Activated CD4-positive, CD25-positive, alpha-beta regulatory T cell treated with anti-CD3 and anti-CD28 coated beads, Interleukin-2, amount 50 U/mL, for 24 hours (primary cell): ENCODE measurements around the gene TLR6.

ENCODE experiments used
- ATAC-seq, 2 donors: fragments of 150-1000 bp; cut with Tn5 transposase; one replicate each; pipeline ENCODE4 v1.10.0; 2021; ENCODE audit warnings: mild to moderate bottlenecking in 1 of 2, moderate library complexity in 1 of 2

The TLR6 gene, protein sequence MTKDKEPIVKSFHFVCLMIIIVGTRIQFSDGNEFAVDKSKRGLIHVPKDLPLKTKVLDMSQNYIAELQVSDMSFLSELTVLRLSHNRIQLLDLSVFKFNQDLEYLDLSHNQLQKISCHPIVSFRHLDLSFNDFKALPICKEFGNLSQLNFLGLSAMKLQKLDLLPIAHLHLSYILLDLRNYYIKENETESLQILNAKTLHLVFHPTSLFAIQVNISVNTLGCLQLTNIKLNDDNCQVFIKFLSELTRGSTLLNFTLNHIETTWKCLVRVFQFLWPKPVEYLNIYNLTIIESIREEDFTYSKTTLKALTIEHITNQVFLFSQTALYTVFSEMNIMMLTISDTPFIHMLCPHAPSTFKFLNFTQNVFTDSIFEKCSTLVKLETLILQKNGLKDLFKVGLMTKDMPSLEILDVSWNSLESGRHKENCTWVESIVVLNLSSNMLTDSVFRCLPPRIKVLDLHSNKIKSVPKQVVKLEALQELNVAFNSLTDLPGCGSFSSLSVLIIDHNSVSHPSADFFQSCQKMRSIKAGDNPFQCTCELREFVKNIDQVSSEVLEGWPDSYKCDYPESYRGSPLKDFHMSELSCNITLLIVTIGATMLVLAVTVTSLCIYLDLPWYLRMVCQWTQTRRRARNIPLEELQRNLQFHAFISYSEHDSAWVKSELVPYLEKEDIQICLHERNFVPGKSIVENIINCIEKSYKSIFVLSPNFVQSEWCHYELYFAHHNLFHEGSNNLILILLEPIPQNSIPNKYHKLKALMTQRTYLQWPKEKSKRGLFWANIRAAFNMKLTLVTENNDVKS

DNA sequence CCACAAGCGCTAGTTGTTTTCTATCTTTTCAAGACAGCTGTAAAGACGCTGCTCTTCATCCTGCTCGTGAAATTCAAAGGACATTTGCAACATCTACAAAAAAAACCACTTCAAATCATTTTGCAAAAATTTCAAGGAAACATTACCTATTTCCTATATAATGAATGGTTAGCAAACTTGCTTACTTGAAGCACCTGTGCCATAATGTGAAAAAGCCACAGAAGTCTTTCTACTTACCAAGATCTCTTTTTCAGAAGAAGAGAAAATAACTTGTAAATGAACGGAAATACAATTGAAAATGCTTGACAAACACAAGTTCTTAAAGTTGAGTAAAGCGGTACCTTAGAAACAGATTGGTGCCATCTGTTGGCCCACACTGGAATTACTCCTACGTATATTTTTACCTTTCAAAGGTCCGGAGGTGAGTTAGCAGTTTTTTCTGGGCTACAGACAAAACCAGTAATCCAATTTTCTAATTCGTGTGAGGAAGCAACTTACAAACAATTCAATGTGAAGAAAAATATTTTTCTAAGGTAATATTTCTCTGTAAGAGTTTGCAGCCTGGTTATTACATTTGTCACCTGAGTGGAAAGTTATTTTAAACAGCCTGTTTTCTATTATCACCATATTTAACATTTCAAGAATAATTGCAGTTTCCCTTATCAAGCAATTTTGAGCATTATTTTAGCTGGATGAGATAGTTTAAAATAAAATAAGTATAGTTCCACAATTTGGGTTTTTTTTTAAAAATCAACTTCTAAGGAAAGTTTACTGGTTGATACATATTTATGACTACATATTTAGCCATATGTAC is at the start of gene TLR6:
TSS of gene TLR6 (minus strand) at position 294 of the 814 bp plus-strand sequence. CDS start 27,344 bp downstream, outside the sequence.
- ATAC-seq, result peak; percentile 31 to 48

DNA sequence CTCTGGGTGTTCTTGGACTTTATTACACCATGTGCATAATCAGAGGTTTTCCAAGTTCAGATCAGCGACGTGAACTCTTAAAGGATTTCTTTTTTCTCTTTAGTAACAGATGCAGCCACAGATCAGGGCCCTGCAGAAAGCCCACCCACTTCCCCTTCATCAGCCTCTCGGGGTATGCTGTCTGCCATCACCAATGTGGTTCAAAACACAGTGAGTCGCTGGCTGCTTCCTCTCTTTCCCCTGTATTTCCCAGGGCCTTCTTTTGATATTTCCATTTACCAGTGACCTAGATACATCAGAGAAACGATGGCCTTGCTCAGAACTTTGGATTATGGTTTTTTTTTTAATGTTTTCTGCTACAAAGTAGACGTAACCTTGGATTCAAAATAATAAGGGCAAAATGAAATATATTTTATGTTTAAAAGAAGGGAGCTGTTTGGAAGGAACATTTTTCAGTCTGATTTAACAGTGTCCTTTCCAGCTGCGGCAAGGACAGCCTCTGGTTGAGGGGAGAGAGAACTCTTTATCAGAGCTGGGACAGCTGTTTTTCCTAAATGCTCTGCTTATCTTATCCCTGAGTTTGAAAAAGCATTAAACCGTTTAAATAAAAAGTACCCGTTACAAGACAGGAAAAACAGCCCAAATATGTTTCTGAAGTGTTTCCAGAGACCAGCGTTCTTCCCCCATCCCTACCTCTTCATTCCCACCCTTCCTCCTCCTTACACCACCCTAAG is 49.2 kb upstream of the TLR6 start:
- ATAC-seq, result no peak

DNA sequence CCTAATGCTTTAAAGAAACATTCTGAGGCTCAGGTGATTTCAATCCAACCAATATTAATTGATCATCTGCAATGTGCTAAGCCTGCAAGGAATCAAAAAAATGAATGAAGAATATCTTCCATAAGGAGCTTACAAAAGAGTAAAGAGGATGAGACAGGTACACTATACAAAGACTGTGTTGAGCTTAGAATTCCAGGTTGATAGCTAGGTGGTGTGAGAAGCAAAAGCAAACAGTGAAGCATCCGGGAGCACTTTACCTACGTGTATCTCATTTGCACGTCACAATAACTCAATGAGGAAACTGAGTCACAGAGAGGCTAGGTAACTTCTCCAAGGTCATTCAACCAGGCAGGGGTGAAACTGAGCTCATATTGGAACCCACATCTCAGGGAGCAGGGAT is 48.1 kb upstream of the TLR6 start:
- no peak for ATAC-seq

DNA sequence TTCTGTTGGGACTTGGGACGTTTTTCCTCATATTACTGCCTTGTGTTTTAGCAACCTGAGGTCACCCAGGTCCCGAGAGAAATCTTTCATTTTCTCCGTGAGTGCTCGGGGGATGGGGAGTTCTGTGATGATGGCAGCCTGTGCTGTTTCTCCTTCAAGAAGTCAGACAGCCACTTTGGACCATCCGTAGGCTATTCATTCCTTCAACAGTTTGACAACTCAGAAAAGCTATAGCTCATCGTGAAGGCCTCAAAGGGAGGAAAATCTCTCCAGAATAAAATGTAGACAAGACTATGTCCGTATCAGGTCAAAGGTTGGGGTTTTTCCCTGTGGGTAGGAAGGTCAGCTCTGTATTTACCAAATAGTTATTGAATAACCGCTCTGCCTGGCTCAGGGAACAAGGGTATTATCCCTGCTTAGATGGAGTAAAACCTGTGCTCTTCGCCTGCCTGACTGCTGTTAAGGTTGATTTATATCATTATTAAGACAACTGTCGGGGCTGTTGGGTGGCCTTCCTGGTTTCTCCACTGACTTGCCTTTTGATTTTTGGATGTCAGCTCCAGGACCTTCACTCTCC is 47.6 kb upstream of the TLR6 start:
- no peak for ATAC-seq

DNA sequence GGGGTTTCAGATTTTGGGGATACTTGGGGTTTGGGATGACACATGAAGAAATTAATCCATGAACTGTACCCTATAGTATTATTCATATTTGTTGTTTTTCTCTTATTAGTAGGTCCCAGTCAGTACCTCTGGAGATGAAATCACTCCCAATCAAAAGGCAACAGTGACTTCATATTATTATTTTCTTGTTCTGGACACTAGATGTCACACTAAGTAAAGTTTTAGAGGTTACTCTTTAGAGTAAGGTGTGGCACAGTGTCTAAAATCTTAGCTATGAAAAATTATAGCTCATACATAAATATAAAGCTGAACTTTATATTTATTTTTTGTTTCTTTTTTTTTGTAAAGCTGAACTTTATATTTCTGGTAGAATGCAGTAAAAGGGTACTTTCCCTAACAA is 46.1 kb upstream of the TLR6 start:
- peak; percentile 76 to 85 for ATAC-seq

DNA sequence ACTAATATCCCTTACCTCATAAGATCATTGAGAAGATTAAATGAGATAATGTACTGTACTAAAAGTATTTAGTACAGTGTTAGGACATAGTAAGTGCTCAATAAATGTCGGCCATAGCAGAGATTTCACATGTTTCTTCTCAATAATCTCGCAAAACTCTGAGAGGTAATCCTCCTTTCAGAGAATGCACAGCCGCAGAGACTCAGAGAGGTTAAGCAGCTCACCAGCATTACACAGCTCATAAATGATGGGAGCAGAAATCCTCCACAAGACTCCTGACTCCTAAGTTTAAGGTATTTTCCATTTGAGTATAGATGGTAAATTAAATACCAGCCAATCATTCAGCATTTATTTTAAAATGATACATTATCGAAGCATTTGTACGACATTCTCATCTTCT is 45.6 kb upstream of the TLR6 start:
- ATAC-seq, result no peak

DNA sequence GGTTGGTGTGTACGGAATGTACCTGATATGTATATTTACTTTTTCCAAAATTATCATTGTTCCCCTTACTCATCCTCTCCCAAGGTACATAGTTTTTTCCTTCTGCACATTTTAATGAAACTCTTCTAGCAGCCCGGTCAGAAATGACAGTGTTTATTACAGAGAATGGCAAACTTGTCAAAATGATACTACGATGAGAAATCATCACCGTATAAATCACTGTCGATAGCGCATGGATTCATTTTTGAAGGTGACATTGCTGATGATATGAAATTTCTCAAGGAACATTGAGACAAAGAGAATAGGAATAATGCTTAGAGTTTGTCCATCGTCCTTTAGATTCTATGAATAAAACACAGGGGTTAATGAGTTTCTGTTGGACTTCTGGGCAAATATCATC is 41.6 kb upstream of the TLR6 start:
- no peak for ATAC-seq

DNA sequence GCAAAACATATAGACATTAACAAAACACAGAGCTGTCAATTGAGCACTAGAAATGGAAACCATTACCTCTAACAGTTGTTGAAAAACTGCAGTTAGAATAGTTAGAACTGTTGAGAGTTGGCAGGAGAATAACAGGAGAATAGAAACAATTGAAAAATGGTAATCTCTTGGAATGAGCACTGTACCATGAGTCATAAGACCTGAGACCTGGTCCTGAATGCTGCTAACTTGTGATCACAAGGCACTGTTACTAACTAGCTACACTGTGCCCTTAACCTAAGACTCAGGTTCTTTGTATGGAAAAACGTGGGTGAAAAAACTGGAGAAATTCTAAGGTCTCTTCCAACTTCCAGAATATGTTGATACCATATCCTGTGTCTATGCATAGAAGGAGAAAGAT is 40.3 kb upstream of the TLR6 start:
- peak; percentile 9 to 30 for ATAC-seq

DNA sequence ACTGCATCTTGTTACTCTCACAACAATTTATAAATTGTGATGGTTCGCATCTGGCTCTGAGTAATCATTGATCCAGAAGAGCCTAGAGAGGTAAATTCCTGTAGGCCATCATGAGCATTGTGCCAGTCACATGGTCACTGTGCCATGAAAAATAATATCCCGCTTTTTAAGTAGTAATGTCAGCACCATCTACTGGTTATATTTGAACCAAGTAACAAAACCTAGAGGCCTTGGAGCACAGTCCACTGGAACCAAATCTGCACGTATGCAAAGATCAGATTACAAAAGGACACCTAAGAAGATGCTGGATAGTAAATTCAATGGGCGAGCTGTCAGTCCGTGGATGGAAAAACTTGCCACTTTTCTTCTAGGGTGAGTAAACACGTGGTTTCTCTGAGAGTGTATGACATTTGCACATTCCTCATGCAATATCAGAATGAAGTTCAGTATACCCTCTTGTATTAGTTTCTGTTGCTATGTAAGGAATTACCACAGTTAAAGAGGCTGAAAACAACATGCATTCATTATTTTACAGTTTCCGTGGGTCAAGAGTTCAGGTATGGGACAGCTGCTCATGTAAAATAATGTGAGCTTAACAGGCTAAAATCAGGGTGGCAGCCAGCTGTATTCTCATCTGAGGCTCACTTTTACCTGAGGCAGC is 37.8 kb upstream of the TLR6 start:
- no peak for ATAC-seq

DNA sequence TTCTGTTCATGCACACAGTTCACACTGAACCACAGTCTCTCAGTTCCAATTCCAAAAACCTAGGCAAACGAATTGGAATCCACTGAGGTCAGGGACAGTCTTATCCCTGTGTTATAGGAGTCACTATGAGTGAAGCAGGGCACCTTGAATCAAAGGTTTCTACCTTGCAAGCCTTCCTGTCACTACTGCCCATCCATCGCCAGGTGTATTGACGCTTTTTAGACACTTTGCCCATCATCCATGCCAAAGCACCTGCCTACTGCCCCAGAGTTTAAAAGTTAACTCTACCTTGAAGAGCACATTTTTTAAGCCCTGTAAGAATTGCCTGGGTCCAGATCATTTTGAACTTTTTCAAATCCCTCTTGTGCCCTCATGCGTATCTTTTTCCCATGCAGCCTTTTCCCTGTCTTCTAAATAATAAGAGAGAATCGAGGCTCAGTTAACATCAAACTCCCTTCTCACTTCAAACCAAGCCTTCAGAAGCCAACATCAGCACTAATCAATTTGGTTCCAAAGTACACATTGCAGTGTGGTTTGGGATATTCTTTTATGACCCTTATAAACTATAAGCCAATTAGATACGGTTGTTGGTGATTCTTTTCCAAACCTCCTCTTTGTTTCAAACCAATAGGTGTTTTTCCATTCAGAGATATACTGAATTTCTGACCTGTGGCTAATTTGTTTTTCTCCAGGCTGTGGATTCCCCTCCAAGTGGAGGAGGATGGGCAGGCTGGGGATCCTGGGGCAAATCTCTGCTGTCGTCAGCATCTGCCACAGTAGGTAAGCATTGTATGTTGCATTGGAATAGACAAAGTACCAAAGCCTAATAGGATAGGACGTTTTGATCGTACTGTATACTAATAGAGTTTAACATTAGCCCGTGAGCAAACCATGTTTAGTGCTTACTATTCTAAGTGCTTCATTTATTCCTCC is 34.7 kb upstream of the TLR6 start:
- ATAC-seq, result no peak

DNA sequence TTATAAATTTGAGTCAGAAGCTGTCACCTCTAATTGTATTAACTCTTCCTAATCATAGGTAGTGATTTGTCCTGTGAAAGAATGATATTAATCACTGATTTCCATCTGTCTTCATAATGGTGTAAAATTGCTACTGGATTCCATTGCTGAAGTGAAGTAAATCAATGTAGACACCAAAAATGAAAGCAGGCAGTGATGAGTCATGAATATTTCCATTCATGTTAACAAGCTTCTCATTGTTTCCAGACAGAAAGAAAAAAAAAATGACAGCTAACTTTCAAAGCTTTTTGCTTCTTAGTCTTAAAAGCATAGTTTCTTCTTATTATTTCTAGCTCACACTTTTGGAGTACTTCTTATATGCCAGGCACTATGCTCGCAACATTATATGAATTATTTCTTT is 32.5 kb upstream of the TLR6 start:
- ATAC-seq, result peak; percentile 87 to 92

DNA sequence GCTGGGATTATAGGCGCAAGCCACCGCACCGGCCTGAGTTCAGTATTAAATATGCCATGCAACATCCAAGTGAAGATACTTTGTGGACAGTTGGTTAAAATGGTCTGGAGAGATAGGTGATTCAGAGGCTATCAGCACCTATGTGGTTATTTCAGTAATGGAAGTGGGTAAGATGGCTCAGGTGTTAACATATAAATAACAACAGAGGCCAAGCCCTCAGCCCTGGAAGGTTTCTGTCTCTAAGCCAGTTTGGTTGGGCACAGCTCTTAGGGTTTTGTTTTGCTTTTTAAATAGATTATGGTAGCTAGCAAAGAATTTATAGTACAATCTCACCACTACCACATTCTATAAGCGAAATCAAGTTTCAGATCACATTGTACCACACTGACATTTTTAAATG is 27.6 kb upstream of the TLR6 start:
- ATAC-seq, result no peak

DNA sequence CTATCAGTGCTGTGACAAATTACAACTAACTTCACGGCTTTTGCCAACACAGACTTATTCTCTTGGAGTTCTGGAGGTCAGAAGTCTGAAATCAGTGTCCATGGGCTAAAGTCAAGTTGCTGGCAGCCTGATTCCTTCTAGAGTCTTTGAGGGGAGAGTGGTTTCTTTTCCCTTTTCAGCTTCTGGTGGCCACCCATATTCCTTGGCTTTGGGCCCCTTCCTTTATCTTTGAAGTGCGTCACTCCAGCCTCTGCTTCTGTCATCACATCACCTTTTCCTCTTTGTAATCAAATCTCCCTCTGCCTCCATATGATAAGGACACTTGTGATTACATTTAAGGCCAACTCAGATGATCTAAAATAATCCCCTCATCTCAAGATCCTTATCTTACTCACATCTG is 20.0 kb upstream of the TLR6 start:
- ATAC-seq, result no peak

DNA sequence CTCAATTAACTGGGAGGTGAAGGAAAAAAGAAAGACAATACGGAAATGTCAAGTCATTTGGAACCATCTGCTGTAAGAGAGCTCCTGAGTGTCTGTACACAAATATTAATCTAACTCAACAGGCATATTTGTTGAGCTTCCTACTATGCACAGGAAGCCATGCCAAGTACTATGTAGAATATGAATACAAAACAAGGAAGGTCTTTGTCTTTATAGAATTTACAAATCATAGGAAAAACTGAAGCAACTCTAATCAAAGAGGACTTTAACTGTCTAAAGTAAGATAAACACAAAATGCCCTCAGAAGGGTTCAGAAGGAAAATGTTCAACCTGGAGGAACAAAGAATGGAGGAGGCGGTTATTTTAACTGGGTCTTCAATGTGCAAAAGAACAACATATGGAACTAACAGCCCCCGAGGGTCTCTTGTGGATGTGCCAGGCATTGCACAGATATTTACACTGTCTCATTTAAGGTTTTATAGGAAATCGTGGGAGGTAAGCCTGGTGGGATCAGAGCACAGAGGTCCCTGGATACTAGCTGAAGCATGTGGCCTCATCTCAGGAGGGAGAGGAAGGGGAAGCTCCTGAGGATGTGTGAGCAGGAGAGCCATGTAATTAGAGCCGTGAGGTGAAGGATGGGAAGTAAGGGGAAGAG is 16.8 kb upstream of the TLR6 start:
- ATAC-seq, result no peak

DNA sequence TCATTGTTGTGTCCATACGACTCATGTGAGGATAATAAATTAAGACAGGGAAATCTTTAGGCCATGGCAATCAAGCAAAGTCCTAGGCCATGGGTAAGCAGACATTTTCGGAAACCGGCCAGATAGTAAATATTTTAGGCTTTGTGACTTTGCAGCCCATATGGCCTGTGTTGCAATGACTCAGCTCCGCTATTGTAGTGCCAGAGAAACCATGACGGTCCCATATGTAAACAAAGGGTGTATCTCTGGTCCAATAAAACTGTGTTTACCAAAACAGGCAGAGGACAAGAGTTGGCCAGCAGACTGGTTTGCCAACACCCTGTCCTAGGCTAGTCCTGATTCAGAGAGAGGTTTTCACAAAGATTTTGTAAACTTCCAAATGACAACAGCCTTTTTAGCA is 16.0 kb upstream of the TLR6 start:
- no peak for ATAC-seq

DNA sequence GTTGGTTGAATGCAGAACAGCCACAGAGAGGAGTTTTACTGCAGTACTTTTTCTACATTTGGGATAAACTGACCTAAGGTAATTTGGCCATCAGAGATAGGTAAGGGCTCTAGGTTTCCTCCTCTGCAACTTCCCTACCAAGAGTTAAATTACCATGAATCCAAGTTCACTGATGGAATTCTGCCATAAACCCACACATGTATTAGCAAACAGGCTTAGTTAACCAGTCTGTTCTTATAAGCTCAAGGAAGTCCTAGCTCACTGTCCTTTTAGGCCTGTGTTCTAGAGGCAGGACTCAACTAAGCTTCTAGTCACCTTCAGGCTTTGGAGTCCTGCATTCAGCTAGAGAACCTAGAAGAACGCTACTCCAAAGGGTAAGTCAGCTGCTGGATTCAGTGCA is 15.0 kb upstream of the TLR6 start:
- ATAC-seq, result no peak

DNA sequence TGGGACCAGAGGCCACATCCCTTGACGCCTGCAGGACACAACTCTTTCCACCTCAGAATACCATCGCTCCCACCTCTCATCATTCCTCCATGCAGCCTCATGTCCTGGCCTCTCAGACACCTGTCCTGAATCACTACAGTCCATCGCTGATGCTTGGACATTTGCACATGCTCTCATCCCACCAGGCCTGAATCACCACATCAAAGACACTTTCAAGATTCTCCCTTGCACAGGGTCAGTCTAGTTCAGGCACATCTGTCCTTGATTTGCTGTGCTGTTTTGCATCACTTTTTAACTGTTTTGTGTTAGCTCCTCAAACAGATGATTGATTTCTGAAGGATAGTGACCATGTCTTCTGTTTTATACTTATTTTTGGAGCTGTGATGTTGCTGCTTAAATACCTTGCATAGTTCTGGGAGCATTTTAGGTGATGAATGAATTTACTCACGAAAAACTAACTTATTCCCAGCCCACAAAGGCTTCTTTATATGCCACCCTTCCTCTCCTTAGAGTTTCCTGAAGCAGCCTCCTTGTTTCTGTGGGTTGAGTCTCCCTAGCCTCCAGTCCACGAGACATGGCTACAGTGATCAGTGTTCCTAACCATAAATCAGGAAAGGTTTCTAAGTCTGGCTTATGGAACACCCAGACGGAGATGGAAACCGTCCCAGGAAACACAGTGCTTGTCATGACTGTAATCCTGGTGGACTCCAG is 13.6 kb upstream of the TLR6 start:
- no peak for ATAC-seq

DNA sequence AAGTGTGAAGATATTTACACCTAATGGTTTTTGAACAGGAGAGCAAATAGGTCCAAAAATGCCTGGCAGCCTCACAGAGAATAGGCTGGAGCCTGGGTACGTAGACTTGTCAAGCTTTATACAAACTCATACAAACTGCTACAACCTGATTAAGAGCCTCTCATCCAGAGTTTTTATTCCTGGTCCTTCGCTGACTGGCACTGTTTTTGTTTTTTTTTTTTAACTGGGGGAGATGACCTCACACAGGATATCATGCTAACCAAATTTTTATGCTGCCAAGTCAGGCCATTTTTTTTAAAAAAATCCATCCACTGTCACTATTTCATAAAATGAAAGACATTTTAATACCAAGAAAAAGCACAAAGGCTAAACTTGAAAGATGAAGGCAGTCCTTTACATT is 12.9 kb upstream of the TLR6 start:
- ATAC-seq, result no peak
